ENCODE data around the gene NVL. TPM values are rescaled to one million over a fixed set of nuclear protein-coding genes. Genes with fewer than 3 reads are reported as not detected.

Gene NVL
- total RNA-seq, 1 experiment from 2014 or later, result 33.4 TPM

GRCh38 chr1:224266105-224266914, 63.7 kb downstream of the NVL start (continued):
- no peak for TF ChIP-seq PRDM15 (CRISPR knock-in tag; IDR thresholded peaks at IDR 0.05)
- no peak for TF ChIP-seq NFE2L1 (CRISPR knock-in tag; IDR thresholded peaks at IDR 0.05)

GRCh38 chr1:224264321-224264720, 65.7 kb downstream of the NVL start:
- Mint-ChIP-seq H3K4me3 (no peak overlapping the region), H3K36me3 (peaks cover 10% of the 10 kb centered on the region), H3K27me3 (ENCODE audit: low read depth) (no peaks in the 10 kb centered on the region), H3K27ac (peak overlapping the region; percentile 33; the same call in 1 of the 2 replicates), H3K9me3 (no peaks in the 10 kb centered on the region), H3K4me1 (no peaks in the 10 kb centered on the region)
- ATAC-seq, result no peak
- ChIA-PET POLR2A (no interaction called here), CTCF (no interaction called here)
- TF ChIP-seq USF2 (CRISPR knock-in tag; IDR thresholded peaks at IDR 0.05), result no peak
- no peak for TF ChIP-seq NR2C2 (CRISPR knock-in tag; IDR thresholded peaks at IDR 0.05)
- TF ChIP-seq E2F1 (CRISPR knock-in tag; IDR thresholded peaks at IDR 0.05), result no peak
- TF ChIP-seq JUN (CRISPR knock-in tag; IDR thresholded peaks at IDR 0.05), result no peak
- no peak for TF ChIP-seq ZNF532 (CRISPR knock-in tag; IDR thresholded peaks at IDR 0.05; ENCODE audit: borderline replicate concordance)
- no peak for TF ChIP-seq SMAD3 (CRISPR knock-in tag; IDR thresholded peaks at IDR 0.05; ENCODE audit: borderline replicate concordance)
- TF ChIP-seq ZNF138 (CRISPR knock-in tag; conservative IDR thresholded peaks at IDR 0.05), result no peak
- TF ChIP-seq ZNF219 (CRISPR knock-in tag; IDR thresholded peaks at IDR 0.05; ENCODE audit: borderline replicate concordance), result no peak
- TF ChIP-seq CREB1 (CRISPR knock-in tag; IDR thresholded peaks at IDR 0.05), result no peak
- no peak for TF ChIP-seq SP1 (CRISPR knock-in tag; conservative IDR thresholded peaks at IDR 0.05)
- no peak for DNase-seq (ENCODE audit: low spot score)

All from WTC11 (cell line).